ENCODE measurements around the gene QKI. TPM values are rescaled to one million over a fixed set of nuclear protein-coding genes. Genes with fewer than 3 reads are reported as not detected.
"Not testable (repeated sequence)": the region's sequence is repeated elsewhere in the genome, so short reads cannot be mapped to it uniquely, and the experiment has no call there.

The QKI gene
- total RNA-seq, 1 experiment from 2014 or later = 64.3 TPM

DNA sequence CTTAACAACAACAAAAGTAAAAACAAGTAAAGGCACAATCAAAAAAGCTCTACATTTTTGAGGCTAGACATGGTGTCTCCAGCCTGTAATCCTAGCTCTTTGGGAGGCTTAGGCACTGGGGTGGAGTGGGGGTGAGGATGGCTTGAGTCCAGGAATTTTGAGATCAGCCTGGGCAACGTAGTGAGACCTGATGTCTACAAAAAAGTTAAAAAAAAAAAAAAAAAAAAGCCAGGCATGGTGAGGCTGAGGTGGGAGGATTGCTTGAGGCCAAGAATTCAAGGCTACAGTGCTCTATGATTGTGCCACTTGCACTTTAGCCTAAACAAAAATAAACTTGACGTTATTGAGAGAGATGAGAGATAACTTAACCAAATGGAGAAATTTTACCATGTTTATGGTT, 60.1 kb downstream of the QKI start:
- Histone ChIP-seq H3K36me3 (ENCODE audit: low read depth, low read length) (no peaks in the 10 kb centered on the region), H4K20me1 (ENCODE audit: low read length) (0 out of 2 replicates have a peak, but pooled peaks cover 10% of the 10 kb centered on the region), H3K4me3 (ENCODE audit: low read length) (no peak overlapping the region), H3K9ac (ENCODE audit: low read length) (no peak overlapping the region), H3K4me1 (ENCODE audit: insufficient read depth, low read length) (no peaks in the 10 kb centered on the region), H3K27ac (ENCODE audit: low read length) (no peak overlapping the region), H3F3A (ENCODE audit: low read length, unreplicated experiment) (no peaks in the 10 kb centered on the region), H3K27me3 (ENCODE audit: low read length) (no peaks in the 10 kb centered on the region), H3K9me2 (replicated peaks; ENCODE audit: low read length) (no peaks in the 10 kb centered on the region), H3K9me3 (ENCODE audit: low read length) (no peaks in the 10 kb centered on the region), H3K4me2 (ENCODE audit: low read length) (no peak overlapping the region), H3K79me2 (ENCODE audit: low read length) (peaks cover 92% of the 10 kb centered on the region), H2AFZ (ENCODE audit: low read length) (no peak overlapping the region)
- ATAC-seq (no peak), DNase-seq (no peak)
- BruUV-seq (replicated peaks) = no TSS peak
- ChIA-PET POLR2A (ENCODE audit: unreplicated experiment) (no interaction called here), CTCF (no interaction called here)
- intact Hi-C loops (cut with micrococcal nuclease) = no loop called here
- TF ChIP-seq EZH2 (IDR thresholded peaks at IDR 0.05; ENCODE audit: low read length, unreplicated experiment) = no peak
- TF ChIP-seq EZH2phosphoT487 (IDR thresholded peaks at IDR 0.05; ENCODE audit: borderline replicate concordance, low read length) = no peak
- TF ChIP-seq, protein P1, sequence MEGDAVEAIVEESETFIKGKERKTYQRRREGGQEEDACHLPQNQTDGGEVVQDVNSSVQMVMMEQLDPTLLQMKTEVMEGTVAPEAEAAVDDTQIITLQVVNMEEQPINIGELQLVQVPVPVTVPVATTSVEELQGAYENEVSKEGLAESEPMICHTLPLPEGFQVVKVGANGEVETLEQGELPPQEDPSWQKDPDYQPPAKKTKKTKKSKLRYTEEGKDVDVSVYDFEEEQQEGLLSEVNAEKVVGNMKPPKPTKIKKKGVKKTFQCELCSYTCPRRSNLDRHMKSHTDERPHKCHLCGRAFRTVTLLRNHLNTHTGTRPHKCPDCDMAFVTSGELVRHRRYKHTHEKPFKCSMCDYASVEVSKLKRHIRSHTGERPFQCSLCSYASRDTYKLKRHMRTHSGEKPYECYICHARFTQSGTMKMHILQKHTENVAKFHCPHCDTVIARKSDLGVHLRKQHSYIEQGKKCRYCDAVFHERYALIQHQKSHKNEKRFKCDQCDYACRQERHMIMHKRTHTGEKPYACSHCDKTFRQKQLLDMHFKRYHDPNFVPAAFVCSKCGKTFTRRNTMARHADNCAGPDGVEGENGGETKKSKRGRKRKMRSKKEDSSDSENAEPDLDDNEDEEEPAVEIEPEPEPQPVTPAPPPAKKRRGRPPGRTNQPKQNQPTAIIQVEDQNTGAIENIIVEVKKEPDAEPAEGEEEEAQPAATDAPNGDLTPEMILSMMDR (conservative IDR thresholded peaks at IDR 0.05; ENCODE audit: low read depth, low read length) = no peak

DNA sequence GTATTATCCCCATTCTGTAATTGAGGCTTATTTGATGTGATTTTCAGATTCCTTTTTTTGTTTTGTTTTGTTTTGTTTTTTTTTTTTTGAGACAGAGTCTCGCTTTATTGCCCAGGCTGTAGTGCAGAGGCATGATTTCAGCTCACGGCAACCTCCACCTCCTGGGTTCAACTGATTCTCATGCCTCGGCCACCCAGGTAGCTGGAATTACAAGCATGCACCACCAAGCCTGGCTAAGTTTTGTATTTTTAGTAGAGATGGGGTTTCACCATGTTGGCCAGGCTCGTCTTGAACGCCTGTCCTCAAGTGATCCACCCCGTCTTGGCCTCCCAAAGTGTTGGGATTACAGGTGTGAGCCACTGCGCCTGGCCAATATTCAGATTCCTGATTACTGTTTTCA, 62.4 kb downstream of the QKI start:
- ATAC-seq; H4K20me1 ChIP-seq (ENCODE audit: low read length): not testable (repeated sequence)

GRCh38 chr6:163483107-163483506, 68.6 kb downstream of the QKI start:
- Histone ChIP-seq H2AFZ (ENCODE audit: low read length) (no peak overlapping the region), H3K4me3 (ENCODE audit: low read length) (no peak overlapping the region), H3K9me3 (ENCODE audit: low read length) (no peaks in the 10 kb centered on the region), H3K79me2 (ENCODE audit: low read length) (peaks cover 83% of the 10 kb centered on the region), H3K9me2 (replicated peaks; ENCODE audit: low read length) (no peaks in the 10 kb centered on the region), H3K4me1 (ENCODE audit: insufficient read depth, low read length) (peaks cover 3% of the 10 kb centered on the region; the same call in 1 of the 2 replicates), H3F3A (ENCODE audit: low read length, unreplicated experiment) (no peaks in the 10 kb centered on the region), H3K4me2 (ENCODE audit: low read length) (no peak overlapping the region), H4K20me1 (ENCODE audit: low read length) (peaks cover 13% of the 10 kb centered on the region; the same call in 1 of the 2 replicates), H3K27me3 (ENCODE audit: low read length) (no peaks in the 10 kb centered on the region), H3K9ac (ENCODE audit: low read length) (no peak overlapping the region), H3K36me3 (ENCODE audit: low read depth, low read length) (peaks cover 4% of the 10 kb centered on the region; the same call in 1 of the 2 replicates), H3K27ac (ENCODE audit: low read length) (no peak overlapping the region)
- POLR2A ChIA-PET (ENCODE audit: unreplicated experiment) = no interaction called here
- no TSS peak for BruUV-seq (replicated peaks)
- ATAC-seq (no peak), DNase-seq (no peak)
- intact Hi-C loops (cut with micrococcal nuclease) = no loop called here
- CTCF ChIA-PET = no interaction called here
- TF ChIP-seq EZH2phosphoT487 (IDR thresholded peaks at IDR 0.05; ENCODE audit: borderline replicate concordance, low read length) (no peak), EZH2 (IDR thresholded peaks at IDR 0.05; ENCODE audit: low read length, unreplicated experiment) (no peak)
- TF ChIP-seq, protein P1 (conservative IDR thresholded peaks at IDR 0.05; ENCODE audit: low read depth, low read length) = no peak

More for the DNA sequence above, 62.4 kb downstream of the QKI start:
- H3K27ac ChIP-seq (ENCODE audit: low read length); intact Hi-C loops (cut with micrococcal nuclease); H3K9me3 ChIP-seq (ENCODE audit: low read length); H3K27me3 ChIP-seq (ENCODE audit: low read length); H3F3A ChIP-seq (ENCODE audit: low read length, unreplicated experiment); BruUV-seq (replicated peaks); POLR2A ChIA-PET (ENCODE audit: unreplicated experiment); H3K4me1 ChIP-seq (ENCODE audit: insufficient read depth, low read length); H2AFZ ChIP-seq (ENCODE audit: low read length); CTCF ChIA-PET; H3K4me2 ChIP-seq (ENCODE audit: low read length); H3K4me3 ChIP-seq (ENCODE audit: low read length); H3K9me2 ChIP-seq (replicated peaks; ENCODE audit: low read length); DNase-seq; H3K36me3 ChIP-seq (ENCODE audit: low read depth, low read length); H3K9ac ChIP-seq (ENCODE audit: low read length): not testable (repeated sequence)
- peaks cover 84% of the 10 kb centered on the region for H3K79me2 ChIP-seq (ENCODE audit: low read length)

Measured in PC-3 (cell line).